ENCODE data around the gene TNFRSF14.

Gene TNFRSF14

DNA sequence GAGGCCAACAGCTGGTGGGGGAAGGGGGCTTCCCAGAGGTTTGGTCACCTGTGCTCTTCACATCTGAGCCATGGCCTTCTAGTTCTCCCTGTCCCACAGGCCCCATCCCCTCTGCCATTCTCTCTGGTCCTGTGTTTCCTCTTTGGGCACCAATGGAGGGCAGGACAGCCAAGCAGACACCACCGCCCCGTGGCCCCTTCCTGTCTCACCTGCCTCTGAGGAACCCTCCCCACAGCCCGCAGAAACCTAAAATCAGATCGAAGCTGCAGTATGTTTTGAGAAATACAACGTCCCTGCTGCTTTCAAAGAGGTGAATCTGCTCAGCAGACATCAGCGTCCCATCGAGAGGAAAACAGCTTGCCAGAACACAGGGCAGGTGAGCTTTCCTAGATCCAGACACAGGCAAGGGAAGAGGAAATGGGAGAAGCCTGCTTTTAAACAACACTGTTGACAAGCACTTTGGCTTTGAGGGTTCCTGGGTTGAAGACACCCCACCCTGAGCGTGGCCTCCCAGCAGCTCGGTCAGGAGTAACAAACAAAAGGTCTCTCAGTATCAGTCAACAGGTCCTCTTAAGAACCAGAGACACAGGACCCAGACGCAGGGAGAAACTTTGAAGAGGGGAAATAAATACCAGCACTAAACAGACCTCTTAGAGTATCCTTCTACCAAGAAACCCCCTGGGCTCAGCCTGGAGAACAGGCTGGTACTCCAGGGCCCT, 32.1 kb upstream of the TNFRSF14 start:
- DNase-seq = no peak

DNA sequence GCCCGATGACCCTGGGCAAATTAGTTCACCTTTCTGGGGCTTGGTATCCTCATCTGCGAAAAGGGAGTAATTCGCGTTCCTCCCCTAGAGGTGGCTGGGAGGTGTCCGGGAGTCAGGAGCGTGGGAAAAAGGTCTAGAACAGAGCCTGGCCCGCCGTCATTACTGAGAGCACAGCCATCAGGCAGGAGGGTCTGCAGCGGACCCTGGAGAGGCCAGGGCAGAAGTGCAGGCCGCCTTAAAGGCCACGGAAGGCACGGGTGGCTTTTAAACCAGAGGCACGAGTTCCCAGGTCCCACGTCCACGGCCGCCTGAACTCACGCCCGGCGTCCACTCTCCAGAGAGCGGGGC, 30.6 kb upstream of the TNFRSF14 start:
- no peak for DNase-seq

DNA sequence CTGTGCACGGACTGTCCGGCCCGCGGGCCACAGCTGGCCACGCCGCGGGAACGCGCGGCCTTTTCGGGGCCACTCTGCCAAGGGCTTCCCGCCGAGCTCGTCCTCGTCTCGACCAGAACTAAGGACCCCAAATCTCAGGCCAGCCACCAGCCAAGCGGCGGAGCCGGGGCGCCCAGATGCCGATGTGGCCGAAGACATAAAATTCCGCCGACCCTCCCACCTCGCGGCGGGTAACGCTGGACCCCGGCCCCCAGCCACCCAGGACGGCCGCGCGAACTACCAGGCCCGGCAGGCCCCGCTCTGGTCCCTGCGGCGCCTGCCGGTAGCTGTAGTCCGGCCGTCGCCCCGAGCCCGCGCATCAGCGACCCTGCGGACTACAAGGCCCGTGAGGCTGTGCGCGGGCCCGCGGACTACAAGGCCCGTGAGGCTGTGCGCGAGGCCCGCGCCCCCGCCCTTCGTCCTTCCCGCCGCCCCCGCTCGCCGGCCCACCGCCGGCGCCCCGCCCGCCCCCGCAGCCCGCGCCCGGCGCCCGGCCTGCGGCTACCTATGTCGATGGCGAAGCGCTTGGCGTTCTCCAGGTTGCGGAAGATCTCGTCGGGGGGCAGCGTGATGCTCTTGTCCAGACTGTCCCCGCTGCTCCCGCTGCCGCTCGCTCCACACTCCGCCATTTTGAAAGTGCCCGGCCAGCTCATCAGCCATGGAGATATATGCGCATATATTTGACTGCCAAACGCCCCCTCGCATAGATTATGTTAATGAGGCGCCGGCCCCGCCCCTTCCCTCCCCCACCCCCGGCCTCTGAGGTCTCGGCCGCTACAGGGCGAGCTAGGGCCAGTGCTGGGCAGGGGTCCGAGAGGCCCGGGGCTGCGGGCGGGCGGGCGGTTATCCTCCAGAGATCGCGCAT, 30.0 kb upstream of the TNFRSF14 start, which contains the start of gene PANK4:
PANK4 (minus strand) TSS at position 677 of the 904 bp plus-strand sequence; CDS start at position 668, 9 bp downstream.
- peak; percentile 79 to 85 for DNase-seq

DNA sequence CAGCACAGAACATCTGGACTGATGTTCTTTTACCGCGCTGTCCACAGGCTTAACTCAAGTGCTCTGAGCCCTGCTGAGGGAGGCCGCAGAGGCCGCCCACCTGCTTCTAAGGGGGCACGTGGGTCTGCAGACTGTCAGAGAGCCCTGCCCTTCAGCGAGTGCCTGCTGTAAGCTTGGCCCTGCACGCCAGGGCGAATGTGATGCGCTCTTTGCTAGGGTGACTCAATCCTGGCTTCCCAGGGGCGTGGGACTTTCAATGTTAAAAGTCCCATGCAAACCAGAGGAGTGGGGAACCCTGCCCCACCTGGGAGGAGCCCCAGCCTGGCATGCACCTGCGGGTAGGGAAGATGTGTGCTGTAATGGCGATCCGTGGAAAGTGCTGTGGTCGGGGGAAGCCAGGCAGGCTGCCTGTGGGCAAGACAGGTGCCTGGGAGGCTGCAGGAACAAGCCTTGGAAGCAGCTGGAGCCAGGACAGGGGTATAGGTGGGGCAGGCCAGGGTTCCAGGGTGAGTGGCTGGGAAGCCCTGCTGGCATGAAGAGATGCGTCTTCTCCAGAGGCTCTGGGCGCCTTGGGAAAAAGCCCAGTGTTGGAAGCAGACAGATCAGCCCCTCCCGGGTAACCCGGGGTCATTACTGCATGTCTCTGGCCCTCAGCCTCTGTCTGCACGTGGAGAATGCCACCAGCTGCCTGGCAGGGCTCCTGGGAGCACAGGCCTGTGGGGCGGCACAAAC, 29.2 kb upstream of the TNFRSF14 start:
- DNase-seq = peak; percentile 52 to 61

DNA sequence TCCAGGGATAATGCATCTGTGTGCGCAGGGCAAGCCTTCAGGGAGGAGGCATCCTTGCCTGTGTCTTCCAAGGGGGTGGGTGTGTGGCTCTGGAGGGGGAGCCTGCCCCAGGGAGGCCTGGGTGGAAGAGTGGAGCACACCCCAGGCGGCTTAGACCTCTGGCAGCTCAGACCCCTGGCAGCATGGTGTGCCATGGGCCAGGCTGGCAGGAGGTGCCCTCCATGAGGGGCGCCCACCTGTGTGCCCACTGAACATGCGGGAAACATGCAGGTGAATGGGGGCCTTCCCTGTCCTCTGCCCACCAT, 28.7 kb upstream of the TNFRSF14 start:
- no peak for DNase-seq

DNA sequence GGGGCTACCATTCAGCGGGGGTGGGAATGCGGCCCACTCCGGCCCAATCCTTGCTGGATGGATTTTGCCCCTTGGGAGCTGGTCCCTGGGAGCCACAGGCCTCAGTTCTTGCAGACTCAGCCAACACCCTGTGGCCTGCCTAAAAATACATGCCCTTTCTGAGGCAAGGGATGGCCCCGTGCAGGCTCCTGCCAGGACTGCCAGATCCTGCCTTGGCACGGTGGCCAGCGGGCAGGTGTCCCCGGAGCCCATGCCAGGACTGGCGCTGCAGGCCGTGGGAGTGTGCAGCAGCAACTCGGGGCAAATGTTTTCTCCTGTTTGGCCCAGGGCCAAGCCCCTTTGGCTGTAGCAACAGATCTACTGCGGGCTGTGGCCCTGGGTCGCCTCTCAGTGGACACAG, 28.2 kb upstream of the TNFRSF14 start:
- DNase-seq = no peak

DNA sequence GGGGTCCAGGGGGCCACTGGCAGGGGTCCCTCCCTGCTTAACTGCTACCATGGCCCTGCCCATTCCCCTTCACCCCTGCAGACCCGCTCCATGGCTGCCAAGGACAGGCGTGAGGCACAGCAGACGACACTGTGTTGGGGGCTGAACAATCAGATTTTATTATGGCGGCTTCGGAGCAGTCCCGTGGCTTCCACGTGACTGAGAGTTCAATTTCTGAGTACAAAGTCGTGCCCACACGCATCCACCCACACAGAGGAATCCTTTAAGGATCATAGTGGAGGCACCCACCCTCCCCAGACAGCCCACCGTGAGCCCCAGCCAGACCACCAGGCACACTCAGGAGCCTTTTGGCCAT, 27.6 kb upstream of the TNFRSF14 start:
- DNase-seq = no peak

DNA sequence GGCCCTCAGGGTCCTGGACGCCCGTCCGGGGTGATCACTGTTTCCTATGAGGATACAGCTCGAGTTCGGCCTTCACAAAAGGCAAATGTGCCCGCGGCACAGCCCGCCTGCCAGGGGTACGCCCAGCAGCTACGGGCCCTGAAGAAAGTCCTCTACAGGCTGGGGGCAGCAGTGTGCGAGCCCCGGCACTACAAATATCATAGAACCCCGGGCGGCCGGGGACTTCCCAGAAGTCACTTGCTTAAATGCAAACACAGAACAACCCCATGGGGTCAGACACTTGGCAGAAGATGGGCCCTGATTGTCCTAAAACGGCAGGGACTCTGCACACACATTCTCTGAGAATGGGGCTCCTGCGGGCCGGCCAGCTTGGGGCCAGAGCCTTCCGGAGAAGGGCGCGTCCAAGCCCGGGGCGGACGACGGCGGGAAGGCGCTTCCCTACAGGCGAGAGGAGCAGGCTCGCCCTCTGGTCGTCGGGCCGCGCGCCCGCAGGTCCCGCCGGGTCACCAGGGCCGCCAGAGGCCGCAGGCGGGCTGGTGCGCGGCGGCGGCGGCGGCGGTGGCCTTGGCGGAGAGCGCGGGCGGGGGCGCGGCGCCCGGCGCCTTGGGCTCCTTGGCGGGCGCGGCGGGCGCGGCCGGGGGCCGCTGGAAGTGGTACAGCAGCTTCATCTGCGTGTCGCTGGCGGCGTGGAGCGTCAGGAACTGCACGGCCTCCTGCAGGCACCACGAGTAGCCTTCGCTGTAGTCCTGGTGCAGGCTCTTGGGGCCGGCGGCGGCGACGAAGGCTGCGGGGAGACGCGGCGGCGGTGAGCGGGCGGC, 27.0 kb upstream of the TNFRSF14 start:
- no peak for DNase-seq

DNA sequence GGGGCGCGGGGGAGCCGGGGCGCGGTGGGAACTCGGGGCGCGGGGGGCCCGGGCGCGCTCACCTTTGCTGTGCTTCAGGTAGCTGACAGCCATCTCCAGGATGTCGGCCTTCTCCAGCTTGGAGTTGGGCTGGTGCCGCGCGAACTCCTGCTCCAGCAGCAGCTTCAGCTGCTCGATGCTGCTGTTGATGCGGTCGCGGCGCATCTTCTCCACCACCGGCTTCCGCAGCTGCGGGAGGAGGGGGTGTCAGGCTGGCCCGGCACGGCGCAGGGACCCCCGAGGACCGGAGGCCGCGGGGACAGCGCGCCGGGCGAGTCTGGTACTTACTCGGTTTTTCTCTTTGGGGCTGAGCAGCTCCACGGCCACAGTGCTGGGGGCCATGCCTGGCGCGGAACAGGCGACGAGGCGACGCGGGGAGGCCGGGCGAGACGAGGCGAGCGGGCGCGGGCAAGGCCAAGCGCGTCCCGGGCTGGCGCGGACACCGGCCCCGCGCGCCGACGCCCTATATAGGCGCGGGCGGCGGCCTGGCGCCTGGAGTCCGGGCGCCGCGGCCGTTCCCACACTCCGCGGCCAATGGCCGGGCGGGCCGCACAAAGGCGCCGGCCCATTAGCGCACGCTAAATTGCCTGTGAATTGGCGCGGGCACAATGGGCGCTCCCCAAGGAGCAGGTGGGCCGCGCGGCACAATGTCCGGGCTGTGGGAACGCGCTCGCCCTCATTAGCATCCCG, 26.2 kb upstream of the TNFRSF14 start, which contains the start of gene HES5:
HES5 (minus strand) TSS at position 480 of the 729 bp plus-strand sequence; CDS start at position 381, 99 bp downstream.
- no peak for DNase-seq

DNA sequence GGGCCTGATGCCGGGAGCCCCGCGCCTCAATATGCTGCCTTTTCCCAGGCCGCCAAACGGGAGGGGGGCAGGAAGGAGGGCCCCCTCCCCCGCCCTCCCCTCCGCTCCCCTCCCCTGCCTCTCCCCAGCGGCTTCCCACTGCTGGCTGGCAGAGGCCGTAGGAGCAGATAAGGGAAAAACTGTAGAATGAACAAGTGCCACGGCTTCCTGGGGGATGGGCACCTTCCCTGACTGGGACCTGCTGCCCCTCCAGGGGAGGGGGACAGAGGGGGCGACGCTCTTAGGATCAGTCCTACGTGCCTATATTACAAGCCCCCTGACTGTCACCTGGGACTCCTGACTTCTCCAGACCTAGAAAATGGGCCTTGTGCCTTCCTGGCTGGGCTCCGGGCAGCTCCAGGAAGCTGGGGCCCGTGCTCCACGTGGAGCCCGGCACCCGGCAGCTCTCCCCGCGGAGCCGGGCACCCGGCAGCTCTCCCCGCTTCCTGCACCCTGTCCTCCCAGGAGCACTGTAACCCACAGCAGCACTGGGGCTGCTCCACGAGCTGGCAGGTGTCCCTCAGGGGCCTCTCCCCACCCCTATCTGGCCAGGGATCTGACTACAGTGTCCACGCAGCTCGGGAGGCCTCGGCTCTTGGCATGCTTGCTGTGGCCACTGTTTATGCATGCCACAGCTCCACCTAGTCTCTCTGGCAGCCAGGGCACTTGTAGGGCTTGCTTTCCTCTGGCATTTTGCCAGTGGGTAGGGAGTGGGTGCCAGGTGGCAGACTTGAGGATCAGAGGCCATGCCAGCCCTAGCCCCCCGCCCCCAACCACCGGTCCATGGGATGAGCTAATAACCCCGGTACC, 25.4 kb upstream of the TNFRSF14 start:
- DNase-seq = no peak

DNA sequence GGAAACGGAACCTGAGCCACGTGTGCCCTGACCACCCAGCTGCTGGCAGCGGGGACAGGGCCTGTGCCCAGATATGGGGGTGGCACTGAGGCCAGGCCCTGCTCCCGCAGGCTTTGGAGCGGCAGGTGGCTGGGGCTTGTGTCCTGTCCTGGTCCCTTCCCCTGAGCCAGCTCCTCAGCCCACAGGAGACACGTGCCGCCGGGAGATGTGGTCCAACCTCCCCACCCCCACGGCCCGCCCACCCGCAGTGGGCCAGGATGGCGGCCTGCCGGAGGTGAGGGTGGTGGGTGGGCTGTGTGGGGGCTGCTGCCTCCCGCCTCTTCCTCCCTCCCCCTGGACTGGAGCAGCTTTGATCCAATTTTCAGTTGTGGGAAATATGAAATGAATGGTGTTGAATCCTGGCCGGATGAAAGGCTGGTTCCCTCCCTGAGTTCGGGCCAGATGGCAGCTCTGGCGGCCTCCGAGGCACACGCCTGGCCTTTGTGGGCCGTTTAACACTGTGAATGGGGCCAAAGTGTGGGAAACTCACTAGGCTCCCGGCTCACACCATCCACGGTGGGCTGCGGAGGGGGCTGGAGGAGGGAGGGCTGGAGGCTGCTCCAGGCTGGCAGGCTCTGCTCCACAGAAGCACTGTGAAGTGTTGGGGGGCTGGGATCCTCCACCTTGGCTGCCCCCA, 23.5 kb upstream of the TNFRSF14 start:
- DNase-seq = no peak

DNA sequence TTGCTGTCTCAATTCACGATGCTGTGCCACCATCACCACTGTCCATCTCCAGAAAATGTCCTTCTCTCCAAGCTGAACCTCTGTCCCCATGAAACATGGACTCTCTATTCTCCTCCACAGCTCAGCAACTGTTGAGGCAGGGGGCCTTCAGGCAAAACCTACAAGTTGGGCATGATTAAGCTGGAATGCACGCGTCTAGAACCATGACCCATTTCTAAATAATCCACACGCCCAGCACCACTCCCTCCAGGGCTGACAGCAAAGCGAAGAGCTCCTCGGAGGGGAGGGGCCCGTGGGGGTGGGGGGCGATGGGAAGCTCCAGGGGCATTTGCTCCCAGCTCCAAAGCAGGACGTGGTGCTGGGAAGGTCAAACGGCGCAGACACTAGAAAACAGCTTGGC, 22.8 kb upstream of the TNFRSF14 start:
- DNase-seq = no peak

DNA sequence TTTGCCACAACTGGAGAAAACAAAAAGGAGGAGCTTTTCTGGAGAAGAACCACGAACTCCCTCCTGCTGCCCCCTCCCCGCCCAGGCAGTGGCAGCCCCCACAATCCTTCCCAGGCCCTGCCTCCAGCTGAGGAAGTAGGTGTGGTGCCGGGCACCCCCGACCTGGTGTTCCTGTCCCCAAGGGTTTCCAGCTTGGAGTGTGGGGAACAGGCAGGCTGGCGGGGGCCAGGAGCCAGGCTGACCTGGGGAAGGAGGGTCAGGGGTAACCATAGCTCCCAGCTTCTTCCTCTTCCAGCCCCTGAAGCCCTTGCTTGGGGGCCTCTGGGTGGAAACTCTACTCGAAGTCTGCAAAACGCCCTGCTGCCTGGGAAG, 21.9 kb upstream of the TNFRSF14 start:
- no peak for DNase-seq

DNA sequence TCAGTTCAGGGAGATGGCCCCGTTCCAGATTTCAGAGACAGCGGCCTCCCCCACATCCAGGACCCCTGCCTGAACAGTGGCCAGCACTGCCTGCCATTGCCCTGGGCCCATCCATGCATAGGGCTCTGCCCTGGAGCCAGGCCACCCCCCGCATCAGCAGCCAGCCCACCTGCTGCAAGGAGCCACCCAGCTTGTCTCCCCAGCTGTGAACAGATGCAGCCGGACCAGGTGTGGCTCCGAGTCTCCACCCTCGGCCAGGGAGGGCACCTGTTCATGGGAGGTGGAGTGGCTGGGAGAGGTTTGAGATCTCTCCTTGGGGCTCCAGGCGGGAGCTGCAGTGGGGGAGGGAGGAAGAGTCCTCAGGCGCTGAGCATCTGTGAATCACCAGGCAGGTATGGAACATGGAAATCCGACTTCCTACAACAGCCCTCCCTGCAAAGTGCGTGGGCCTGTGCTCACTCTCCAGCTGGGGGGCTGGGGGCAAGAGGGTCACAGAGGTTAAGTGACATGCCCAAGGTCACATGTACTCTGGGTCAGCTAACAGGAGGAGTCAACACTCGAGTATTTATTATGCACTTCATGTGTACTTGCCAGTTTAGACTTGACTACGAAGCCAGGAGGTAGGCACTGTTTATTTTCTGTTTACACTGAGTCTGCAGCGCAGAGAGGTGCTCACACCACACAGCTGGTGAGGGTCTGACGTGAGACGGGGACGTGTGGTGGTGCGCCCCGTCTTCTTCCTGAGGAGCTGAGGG, 21.3 kb upstream of the TNFRSF14 start:
- DNase-seq = no peak

DNA sequence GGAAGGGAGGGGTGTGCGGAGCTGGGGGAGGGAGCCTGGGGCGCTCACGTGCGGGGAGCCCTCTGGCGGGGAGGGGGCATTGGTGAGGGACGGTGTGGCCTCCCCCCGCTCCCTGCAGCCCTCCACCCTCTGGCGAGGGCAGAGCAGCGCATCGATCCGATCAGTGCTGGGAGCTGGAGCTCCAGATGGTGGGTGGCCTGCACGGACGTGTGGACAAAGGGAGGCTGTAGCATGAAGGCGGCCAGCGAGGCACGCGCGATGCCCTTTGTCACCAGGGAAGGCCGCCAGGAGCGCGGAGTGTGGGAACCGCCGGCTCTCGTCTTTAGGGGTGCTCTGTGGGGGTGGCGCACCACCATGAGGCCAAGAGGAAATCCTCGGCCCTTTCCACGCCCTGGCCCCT, 20.7 kb upstream of the TNFRSF14 start:
- no peak for DNase-seq

DNA sequence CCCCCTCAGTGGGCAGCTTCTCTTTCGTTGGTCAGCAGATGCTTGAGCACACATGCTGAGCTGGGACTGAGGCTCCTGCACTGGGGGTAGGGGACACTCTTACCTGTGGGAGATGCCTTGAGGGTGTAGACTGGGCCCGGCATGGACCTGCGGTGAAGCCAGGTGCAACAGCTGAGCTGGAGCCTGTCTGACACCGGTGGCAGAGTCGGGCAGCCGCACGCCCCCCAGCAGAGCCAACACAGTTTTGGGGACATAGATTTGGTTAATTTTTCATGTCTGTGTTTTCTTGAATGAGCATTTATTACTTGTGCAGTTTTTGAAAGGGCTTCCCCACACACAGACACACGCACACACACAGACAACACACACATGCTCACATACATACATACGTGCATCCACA, 20.2 kb upstream of the TNFRSF14 start:
- no peak for DNase-seq

DNA sequence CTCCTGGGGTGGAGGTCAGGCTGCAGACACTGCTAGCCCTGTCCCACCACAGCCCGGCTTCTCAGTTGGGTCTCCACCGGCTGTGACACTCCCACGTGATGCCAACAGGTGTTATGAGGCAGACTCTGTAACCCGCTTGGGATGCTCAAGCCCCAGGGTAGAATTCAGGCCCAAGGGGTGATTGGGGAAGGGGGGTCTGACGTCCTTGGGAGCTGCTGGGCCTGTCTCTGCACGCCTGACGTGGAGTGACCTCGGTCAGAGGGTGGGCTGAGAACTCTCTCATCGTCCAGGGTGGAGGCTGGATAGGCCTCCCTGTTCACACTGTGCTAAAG, 18.4 kb upstream of the TNFRSF14 start:
- no peak for DNase-seq

DNA sequence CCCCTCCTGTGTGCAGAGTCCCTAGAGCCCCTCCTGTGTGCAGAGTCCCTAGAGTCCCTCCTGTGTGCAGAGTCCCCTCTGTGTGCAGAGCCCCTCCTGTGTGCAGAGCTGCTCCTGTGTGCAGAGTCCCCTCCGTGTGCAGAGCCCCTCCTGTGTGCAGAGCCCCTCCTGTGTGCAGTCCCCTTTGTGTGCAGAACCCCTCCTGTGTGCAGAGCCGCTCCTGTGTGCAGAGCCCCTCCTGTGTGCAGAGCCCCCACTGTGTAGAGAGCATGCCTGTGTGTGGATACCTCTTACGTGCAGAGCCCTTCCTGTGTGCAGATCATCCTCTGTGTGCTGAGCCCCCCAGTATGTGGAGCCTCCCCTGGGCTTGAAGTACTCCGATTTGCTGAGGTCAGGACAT, 17.8 kb upstream of the TNFRSF14 start:
- DNase-seq = no peak

DNA sequence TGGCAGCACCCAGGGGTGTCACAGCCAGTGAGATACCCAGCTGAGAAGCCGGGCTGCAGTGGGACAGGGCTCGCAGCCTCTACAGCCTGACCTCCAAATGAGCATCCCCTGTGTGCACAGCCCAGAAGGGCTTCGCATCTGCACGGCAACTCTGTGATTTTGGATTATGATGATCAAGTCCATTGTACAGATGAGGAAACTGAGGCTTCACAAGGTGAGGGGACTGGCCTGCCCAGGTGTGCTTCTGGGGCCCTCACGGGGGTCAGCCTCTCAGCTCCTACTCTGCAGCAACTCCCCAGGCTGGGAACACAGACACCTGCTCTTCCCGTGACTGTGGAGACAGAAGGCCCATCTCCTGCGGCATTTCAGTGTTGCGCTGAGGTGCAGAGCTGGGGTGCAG, 17.3 kb upstream of the TNFRSF14 start:
- DNase-seq = no peak

DNA sequence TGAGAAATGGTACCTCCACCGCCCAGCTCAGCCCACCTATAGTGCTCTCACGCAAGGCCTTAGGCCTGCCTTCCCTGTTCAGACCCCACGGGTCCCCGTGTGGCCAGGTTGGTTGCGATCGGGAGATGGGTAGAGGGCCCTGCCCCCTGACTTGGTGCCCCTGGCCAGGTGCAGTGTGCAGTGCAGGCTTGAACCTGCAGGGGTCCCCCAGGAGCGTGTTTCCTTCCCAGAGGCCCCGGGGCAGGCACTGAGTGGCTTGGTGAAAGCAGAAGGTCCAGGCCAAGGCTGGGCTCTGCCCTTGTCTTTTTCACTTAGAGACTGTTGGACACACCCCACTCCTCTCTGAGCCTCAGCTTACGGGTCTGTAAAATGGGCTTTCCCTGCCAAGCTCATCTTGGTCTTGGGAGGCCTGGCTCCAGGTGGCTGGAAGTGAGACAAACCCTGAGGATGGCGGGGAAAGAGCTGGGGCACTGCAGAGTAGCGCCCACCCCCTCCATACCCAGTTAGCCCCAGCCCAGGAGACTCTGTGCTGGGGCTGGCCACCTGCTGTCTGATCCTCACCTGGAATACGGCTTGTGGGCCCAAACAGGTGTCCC, 16.8 kb upstream of the TNFRSF14 start:
- peak in 1 of 2 donors; percentile 56 for DNase-seq

Data from stimulated activated CD4-positive, alpha-beta T cell treated with anti-CD3 and anti-CD28 coated beads, Interleukin-2, amount 100 ng/mL, for 48 hours (primary cell).